ENCODE data around the gene LENG1.

- TF ChIP-seq POLR2A (IDR thresholded peaks at IDR 0.05) (no peak), CTCF (IDR thresholded peaks at IDR 0.05) (no peak)
These were observed 6.5 kb downstream of the LENG1 start for GRCh38 chr19:54152878-54153524.
